OCI-LY3 (cell line): ENCODE results near the gene BEST4.
"Not testable (repeated sequence)": the region's sequence is repeated elsewhere in the genome, so short reads cannot be mapped to it uniquely, and the experiment has no call there.

Experiments used
- H2AFZ ChIP-seq: fragments of 200-600, 300-600 bp; shearing (Covaris generic); 2 replicates; pipeline ENCODE4 v1.6.0; 2014; ENCODE audit warnings: antibody characterized with exemption, low read depth, low read length
- H3K27ac ChIP-seq: fragments of 200-600, 300-600 bp; sonication (generic); 2 replicates; pipeline ENCODE4 v1.5.1; 2014; ENCODE audit warnings: mild to moderate bottlenecking, low read length, moderate library complexity, mixed read lengths
- H3K27me3 ChIP-seq: fragments of 200-600, 300-600 bp; sonication (generic); 2 replicates; pipeline ENCODE4 v1.6.1; 2014; ENCODE audit warnings: low read depth, low read length, mixed read lengths
- H3K36me3 ChIP-seq: fragments of 200-600, 300-600 bp; sonication (generic); replicated peaks from 2 replicates; pipeline ENCODE3; 2014; ENCODE audit warnings: low read depth, low read length, mixed read lengths
- H3K4me1 ChIP-seq: fragments of 300-600, 200-600 bp; sonication (generic); 2 replicates; pipeline ENCODE4 v1.6.1; 2014; ENCODE audit warnings: low read length, mixed read lengths
- H3K4me2 ChIP-seq: fragments of 200-600, 300-600 bp; sonication (generic); 2 replicates; pipeline ENCODE4 v1.6.1; 2014; ENCODE audit warnings: low read length, mixed read lengths
- H3K4me3 ChIP-seq: fragments of 300-600, 200-600 bp; sonication (generic); 2 replicates; pipeline ENCODE4 v1.5.1; 2014; ENCODE audit warnings: antibody characterized with exemption, mild to moderate bottlenecking, low read length, moderate library complexity
- H3K79me2 ChIP-seq: fragments of 300-600, 200-600 bp; shearing (Covaris generic); 2 replicates; pipeline ENCODE4 v1.6.1; 2014; ENCODE audit warnings: mild to moderate bottlenecking, low read length, mixed read lengths
- H3K9ac ChIP-seq: fragments of 300-600, 200-600 bp; shearing (Covaris generic); 2 replicates; pipeline ENCODE4 v1.6.0; 2014; ENCODE audit warnings: mild to moderate bottlenecking, low read length, moderate library complexity
- H3K9me3 ChIP-seq: fragments of 200-600, 300-600 bp; shearing (Covaris generic); 2 replicates; pipeline ENCODE4 v1.6.1; 2014; ENCODE audit warnings: low read length, mixed read lengths; ENCODE audit not compliant: insufficient read depth
- H4K20me1 ChIP-seq: fragments of 200-600, 300-600 bp; sonication (generic); 2 replicates; pipeline ENCODE4 v1.6.1; 2016; ENCODE audit warnings: low read length, mixed read lengths; ENCODE audit not compliant: insufficient read depth
- EZH2phosphoT487 ChIP-seq: fragments of 200-600 bp; shearing (Covaris generic); IDR thresholded peaks from 2 replicates; pipeline ENCODE4 v1.6.1; 2018; ENCODE audit warnings: antibody characterized with exemption, mixed run types, low read depth
- TF ChIP-seq, protein P1 (sequence below): fragments of 200-600, 300-600 bp; sonication (generic); IDR thresholded peaks from 2 replicates; pipeline ENCODE4 v1.5.1; 2014; ENCODE audit warnings: antibody characterized with exemption, low read length, low read depth

BEST4 gene

DNA sequence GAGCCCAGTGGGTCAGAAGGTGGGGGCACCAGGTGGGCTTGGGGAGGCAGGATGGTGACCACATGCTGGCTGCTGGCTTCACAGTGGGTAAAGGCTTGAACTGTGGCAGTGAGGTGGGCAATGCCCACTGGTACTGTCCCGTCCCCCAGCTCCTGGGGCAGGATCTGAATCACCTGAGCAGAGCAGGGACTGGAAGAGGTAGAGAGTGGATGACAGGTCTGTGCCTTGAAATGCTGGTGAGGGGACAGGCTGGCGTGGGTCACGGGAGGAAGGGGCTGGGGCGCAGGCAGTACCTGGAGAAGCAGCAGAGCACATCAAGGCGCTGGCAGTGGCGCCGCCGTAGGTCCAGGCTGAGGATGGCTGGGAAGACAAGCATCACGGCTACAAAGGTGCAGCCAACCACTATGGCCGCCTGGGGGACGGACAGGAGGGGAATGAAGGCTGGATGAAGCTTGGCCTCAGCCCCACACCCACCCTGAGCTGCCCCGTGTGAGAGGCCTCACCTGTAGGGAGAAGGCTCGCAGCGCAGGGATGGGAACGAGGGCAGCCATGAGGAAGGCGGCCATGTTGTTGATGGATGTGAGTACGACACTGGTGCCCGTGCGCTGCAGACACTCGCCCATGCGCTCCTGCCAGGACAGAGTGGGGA is 40.2 kb upstream of the BEST4 start:
- no peak overlapping the region for H3K4me2 ChIP-seq
- no peak overlapping the region for H3K9ac ChIP-seq
- H4K20me1 ChIP-seq, result no peaks in the 10 kb centered on the region
- H2AFZ ChIP-seq, result no peak overlapping the region
- TF ChIP-seq EZH2phosphoT487, result no peak
- TF ChIP-seq, protein P1, sequence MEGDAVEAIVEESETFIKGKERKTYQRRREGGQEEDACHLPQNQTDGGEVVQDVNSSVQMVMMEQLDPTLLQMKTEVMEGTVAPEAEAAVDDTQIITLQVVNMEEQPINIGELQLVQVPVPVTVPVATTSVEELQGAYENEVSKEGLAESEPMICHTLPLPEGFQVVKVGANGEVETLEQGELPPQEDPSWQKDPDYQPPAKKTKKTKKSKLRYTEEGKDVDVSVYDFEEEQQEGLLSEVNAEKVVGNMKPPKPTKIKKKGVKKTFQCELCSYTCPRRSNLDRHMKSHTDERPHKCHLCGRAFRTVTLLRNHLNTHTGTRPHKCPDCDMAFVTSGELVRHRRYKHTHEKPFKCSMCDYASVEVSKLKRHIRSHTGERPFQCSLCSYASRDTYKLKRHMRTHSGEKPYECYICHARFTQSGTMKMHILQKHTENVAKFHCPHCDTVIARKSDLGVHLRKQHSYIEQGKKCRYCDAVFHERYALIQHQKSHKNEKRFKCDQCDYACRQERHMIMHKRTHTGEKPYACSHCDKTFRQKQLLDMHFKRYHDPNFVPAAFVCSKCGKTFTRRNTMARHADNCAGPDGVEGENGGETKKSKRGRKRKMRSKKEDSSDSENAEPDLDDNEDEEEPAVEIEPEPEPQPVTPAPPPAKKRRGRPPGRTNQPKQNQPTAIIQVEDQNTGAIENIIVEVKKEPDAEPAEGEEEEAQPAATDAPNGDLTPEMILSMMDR, result no peak
- H3K27me3 ChIP-seq, result no peaks in the 10 kb centered on the region
- H3K4me1 ChIP-seq, result no peaks in the 10 kb centered on the region
- no peaks in the 10 kb centered on the region for H3K79me2 ChIP-seq
- H3K9me3 ChIP-seq, result no peaks in the 10 kb centered on the region
- no peaks in the 10 kb centered on the region for H3K36me3 ChIP-seq
- H3K27ac ChIP-seq, result no peak overlapping the region
- no peak overlapping the region for H3K4me3 ChIP-seq

DNA sequence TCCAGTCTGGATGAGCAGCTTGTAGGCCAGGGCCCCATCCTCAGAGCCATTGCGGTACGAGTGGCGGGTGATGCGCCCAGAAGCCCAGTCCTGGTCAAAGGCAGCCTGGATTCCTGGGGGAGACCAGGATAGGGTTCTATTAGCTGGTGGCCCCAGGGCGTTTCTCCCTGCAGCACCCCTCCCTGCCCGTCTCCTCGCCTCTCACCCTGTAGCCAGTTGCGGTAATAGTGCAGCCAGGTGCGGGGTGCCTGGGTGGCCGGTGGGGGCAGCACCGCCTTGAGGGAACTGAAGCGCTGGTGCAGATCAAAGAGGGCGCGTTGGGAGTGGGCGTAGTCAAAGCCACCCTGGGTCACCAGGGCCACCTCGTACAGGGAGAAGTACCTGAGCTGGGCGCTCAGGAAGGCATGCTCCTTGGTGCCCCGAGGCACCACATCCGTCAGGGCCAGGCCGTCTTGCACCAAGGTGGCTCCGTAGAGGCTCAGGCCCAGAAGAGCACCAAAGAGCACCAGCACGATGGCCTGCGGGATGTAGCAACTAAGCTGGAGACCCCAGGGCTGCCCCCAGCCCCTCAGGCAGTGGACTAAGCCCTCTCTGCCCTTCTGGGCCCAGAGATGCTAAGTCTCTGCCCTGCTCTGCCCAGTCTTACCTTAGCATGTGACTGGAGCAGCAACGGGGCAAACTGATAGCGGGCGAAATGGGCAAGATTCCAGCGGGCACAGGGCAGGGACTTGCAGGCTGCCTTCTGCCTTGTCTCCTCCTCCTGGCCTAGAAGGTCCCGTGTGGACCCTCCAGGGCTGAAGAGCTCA is 39.4 kb upstream of the BEST4 start:
- Histone ChIP-seq H3K9ac (no peak overlapping the region), H3K36me3 (no peaks in the 10 kb centered on the region), H3K27me3 (no peaks in the 10 kb centered on the region), H3K79me2 (no peaks in the 10 kb centered on the region), H3K27ac (no peak overlapping the region), H4K20me1 (no peaks in the 10 kb centered on the region), H3K4me1 (no peaks in the 10 kb centered on the region), H3K9me3 (no peaks in the 10 kb centered on the region), H3K4me2 (no peak overlapping the region), H2AFZ (no peak overlapping the region), H3K4me3 (no peak overlapping the region)
- no peak for TF ChIP-seq EZH2phosphoT487
- TF ChIP-seq, protein P1, result no peak

- H3K9ac ChIP-seq, result no peak overlapping the region
- H3K4me1 ChIP-seq, result no peaks in the 10 kb centered on the region
- H3K4me2 ChIP-seq, result no peak overlapping the region
- no peaks in the 10 kb centered on the region for H3K36me3 ChIP-seq
- no peaks in the 10 kb centered on the region for H4K20me1 ChIP-seq
- H2AFZ ChIP-seq, result no peak overlapping the region
- no peak overlapping the region for H3K4me3 ChIP-seq
- H3K9me3 ChIP-seq, result no peaks in the 10 kb centered on the region
- H3K27ac ChIP-seq, result no peak overlapping the region
- H3K27me3 ChIP-seq, result no peaks in the 10 kb centered on the region
- H3K79me2 ChIP-seq, result no peaks in the 10 kb centered on the region
- TF ChIP-seq, protein P1, result no peak
- TF ChIP-seq EZH2phosphoT487, result no peak
Observed at GRCh38 chr1:44826375-44827196, 38.6 kb upstream of the BEST4 start.

DNA sequence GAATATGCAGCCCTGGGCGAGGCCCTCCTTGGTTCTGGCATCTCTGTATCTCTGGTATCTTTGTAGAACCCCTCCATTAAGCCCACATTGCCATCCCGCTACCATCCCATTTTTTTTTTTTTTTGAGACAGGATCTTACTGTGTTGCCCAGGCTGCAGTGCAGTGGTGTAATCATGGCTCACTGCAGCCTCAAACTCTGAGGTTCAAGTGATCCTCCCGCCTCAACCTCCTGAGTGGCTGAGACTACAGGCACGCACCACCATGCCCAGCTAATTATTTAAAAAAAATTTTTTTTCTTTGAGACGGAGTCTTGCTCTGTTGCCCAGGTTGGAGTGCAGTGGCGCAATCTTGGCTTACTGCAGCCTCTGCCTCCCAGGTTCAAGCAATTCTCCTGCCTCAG is 36.4 kb upstream of the BEST4 start:
- not testable (repeated sequence) for H4K20me1 ChIP-seq, H3K36me3 ChIP-seq, H3K9me3 ChIP-seq

More for the DNA sequence above, 36.4 kb upstream of the BEST4 start:
- not testable (repeated sequence) for H3K27me3 ChIP-seq, H3K4me1 ChIP-seq, H3K4me3 ChIP-seq, H3K79me2 ChIP-seq, H2AFZ ChIP-seq, H3K9ac ChIP-seq, H3K27ac ChIP-seq, H3K4me2 ChIP-seq
